Inflammatory macrophage (primary cell): ENCODE measurements around the gene USP10.

ENCODE experiments used
- DNase-seq, 2 donors: peaks; one replicate each; pipeline ENCODE4 v3.0.0-alpha.2; 2020 to 2022
- total RNA-seq, 18 experiments: gene quantifications; one replicate each; lab custom pipeline; 2026; ENCODE audit warnings: mixed read lengths in 6 of 18, inconsistent platforms in 2 of 18; lab: John Stamatoyannopoulos, UW

Gene USP10
- 44.1 to 85.0 (median 65.2) reads per million in 18 experiments for total RNA-seq

- peak; percentile 69 to 90 for DNase-seq
These were observed at the start of gene USP10 for GRCh38 chr16:84699712-84700445. USP10 (plus strand) TSS chr16:84700000; CDS start chr16:84700091, 91 bp downstream.

- no peak for DNase-seq
These were observed 49.5 kb upstream of the USP10 start for GRCh38 chr16:84650062-84650991.

DNA sequence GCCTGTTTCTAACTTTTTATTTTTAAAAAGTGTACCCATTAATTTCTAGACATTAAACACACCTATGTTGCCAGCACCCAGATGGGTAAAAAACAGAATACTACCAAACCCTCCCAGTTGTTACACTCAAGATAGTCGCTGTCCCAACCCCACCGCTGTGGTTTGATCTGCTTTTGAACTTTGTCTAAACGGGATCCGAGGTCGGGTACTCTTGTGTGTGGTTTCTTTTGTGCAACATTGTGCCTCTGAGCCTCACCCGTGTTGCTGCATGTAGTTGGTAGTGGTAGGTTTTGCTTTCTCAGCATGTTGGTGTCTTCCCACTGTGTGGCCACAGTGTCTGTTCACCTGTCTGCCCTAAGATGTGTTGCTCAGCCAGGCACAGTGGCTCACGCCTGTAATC, 47.2 kb upstream of the USP10 start:
- no peak for DNase-seq

GRCh38 chr16:84654238-84654637, 45.6 kb upstream of the USP10 start:
- no peak for DNase-seq

DNA sequence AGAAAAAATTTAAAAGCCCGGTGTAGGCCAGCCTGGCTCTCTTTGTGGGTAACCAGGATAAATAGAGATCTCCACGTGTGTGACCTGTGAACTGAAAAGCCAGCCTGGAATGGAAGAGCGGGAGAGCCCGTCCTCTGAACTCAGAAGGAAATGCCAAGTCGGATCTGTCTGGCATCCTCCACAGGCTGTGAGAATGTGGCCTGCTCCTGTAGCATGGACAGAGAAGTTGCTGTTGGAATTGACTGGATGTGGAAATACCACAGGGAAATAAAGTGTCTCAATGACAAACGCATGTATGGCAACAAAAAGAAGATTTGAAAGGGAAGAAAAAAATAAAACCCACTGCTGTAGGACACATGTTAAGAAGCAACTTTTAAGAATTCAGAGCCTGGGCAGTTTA, 44.8 kb upstream of the USP10 start:
- no peak for DNase-seq

DNA sequence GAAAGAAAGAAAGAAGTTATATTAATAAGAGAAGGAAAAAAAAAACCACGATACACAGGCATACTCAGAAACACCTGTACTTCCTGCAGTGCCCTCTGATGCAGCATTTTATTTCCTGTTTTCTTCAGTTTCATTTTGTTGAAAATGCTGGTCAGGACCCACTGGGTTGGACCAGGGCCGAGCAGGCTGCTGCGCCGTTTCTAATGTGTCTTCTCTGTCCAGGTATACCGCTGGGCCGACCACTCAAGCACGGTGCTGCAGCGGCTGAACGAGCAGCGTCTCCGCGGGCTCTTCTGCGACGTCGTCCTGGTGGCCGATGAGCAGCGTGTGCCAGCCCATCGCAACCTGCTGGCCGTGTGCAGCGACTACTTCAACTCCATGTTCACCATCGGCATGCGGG, 43.2 kb upstream of the USP10 start:
- DNase-seq: no peak

DNA sequence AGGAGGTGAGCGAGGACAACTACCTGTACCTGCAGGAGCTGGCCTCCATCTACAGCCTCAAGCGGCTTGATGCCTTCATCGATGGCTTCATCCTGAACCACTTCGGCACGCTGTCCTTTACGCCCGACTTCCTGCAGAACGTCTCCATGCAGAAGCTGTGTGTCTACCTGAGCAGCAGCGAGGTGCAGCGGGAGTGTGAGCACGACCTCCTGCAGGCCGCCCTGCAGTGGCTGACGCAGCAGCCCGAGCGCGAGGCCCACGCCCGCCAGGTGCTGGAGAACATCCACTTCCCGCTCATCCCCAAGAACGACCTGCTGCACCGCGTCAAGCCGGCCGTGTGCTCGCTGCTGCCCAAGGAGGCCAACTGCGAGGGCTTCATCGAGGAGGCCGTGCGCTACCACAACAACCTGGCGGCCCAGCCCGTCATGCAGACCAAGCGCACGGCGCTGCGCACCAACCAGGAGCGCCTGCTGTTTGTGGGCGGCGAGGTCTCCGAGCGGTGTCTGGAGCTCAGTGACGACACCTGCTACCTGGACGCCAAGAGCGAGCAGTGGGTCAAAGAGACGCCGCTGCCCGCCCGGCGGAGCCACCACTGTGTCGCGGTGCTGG, 42.5 kb upstream of the USP10 start:
- DNase-seq: no peak

DNA sequence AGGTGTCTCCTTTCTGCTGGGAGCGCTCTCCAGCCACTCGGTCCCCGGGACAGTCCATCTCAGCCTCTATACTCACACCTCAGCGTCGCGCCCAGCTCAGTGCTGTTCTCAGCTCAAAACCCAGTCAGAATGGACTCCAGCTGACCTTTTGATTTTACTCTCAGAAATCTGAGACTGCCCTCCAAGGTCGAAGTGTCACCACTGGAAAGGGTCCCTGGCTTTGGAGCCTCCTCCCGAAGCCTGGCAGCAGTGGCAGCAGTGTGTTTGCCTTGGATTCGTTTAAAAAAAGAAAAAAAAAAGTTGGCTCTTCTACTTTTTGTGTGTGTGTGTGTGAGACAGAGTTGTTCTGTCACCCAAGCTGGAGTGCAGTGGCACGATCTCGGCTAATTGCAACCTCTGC, 41.1 kb upstream of the USP10 start:
- DNase-seq: no peak

GRCh38 chr16:84659656-84660300, 40.0 kb upstream of the USP10 start:
- no peak for DNase-seq

GRCh38 chr16:84660973-84661372, 38.8 kb upstream of the USP10 start:
- DNase-seq: peak; percentile 12 to 50

DNA sequence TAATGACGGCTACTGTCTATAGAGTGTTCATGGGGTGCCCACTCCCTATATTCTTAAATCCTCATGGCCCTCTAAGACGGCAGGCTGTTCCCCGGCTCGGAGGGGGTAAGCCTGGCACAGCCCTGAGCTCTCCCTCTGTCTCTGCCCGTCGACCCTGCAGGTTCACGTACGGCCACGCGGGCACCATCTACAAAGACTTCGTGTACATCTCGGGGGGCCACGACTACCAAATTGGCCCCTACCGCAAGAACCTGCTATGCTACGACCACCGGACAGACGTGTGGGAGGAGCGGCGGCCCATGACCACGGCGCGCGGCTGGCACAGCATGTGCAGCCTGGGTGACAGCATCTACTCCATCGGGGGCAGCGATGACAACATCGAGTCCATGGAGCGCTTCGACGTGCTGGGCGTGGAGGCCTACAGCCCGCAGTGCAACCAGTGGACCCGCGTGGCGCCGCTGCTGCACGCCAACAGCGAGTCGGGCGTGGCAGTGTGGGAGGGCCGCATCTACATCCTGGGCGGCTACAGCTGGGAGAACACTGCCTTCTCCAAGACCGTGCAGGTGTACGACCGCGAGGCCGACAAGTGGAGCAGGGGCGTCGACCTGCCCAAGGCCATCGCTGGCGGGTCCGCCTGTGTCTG, 38.3 kb upstream of the USP10 start:
- no peak for DNase-seq

- DNase-seq: no peak
These were observed 37.3 kb upstream of the USP10 start for GRCh38 chr16:84662471-84662870.

DNA sequence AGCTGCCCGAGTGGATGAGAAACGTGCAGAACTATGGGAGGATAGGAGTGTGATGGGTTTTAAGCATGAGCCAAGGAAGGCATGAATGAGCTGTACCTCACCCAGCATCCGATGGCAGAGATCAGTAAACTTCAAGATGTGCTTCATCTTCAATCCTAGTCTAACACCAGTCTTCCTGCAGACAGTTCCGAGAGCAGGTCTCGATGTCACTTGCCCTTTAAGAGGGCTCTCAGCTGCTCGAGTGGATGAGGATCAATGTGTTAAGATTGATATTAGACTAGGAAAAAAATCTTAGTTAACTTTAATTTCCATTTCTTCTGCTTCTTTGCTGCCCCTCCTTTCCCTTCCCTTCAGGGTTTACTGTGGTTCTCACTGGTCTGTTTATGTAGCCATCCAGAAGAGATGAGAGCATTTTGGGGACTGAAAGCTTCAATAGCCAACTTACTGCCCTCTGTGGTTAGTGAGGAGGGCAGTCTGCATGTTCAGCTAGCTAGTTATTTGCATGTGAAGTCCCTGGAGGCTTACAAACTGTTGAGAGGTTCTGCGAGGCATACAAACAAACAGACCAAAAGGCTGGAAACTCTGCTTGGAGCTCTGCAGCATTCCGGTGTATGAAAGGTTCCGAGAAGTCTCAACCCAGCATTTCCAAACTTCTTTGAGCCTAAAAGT, 36.2 kb upstream of the USP10 start:
- DNase-seq: no peak

DNA sequence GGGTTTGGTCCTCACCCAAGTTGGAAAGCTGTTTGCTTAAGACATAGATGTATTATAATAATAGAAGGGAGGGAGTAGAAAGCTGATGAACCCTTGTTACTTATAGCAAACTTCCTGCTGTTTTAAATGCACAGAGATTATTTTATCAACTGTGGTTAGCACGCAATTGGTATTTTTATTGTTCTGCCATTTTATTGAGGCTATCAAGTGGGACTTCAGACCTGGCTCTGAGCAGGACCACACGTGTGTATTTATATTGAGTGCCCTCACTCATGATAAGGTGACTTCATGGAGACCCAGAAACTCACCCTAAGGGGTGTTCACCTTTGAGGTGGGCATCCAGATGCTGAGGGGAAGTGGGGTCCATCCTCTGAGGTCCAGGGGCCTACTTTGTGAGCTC, 34.4 kb upstream of the USP10 start:
- DNase-seq: no peak

- DNase-seq: no peak
These were observed 34.0 kb upstream of the USP10 start for GRCh38 chr16:84665843-84666242.

GRCh38 chr16:84667600-84668309, 32.0 kb upstream of the USP10 start:
- DNase-seq: no peak

DNA sequence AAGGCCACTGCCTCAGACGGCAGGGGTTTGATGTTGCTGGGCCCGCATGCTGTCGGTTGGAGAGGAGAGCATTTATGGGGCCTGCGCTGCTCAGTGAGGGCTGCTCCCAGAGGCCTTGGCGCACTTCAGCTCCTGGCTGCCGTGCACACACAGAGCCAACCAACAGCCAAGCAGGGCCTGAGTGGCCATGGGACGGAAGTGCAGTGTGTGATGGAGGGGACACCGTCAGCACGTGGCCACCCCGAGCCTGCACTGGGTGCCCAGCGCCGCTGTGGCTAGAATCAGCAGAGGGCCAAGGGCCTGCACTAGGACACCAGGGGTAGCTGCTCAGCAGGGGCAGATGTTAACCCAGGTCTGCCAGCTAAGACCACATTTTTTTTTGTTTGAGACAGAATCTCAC, 29.7 kb upstream of the USP10 start:
- DNase-seq: no peak

DNA sequence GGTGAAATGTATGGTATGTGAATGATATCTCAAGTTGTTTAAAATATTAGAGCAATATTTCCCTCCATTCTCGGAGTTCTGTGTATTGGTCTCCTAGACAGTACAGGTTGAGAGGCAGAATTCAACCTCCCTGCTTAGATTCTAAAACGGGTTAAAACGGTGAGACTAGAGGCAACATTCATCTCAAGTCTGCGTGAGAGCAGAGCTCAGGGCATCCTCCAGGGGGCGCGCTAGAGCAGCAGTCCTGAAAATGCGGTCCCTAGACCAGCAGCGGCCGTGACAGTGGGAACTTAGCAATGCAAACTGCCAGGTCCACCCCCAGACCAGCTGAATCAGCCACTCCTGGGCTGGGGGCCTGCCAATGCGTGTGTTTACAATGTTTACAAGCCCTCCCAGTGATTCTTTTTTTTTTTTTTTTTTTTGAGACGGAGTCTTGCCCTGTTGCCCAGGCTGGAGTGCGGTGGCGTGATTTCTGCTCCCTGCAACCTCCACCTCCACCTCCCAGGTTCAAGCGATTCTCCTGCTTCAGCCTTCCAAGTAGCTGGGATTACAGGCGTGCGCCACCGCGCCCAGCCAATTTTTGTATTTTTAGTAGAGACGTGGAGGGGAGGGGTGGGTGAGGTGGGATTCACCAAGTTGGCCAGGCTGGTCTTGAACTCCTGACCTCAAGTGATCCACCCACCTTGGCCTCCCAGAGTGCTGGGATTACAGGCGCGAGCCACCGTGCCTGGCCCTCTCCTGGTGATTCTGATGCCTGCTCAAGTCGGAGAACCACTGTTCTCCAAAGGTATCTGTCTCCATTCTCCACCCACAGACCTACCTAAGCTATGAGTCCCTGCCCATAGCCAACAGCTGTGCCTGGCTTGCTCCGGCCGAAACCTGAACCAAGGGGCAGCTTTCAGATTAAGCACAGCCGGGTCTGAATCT, 27.3 kb upstream of the USP10 start:
- DNase-seq: peak; percentile 84 to 85

DNA sequence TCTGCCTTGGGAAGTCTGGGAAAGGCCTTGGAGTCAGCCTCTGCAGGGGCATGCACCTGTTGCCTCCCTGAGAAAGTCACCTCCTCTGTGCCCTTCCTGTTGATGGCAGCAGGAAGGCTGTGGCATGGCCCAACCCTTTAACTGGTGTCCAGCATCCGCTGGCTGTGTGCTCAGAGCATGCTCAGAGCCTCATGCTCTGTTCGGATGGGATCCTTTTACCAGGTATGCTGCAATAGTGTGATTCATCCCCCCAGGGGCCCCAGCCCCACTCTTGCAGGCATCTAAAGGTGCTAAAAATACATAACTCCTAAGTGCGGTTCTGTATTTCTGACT, 26.6 kb upstream of the USP10 start:
- DNase-seq: no peak

- DNase-seq: peak in 1 of 2 donors; percentile 12
These were observed 26.2 kb upstream of the USP10 start for GRCh38 chr16:84673561-84673960.
